UCSD-AML1 (cell line): ENCODE results near the gene NR2C2.
"Not testable (repeated sequence)": the region's sequence is repeated elsewhere in the genome, so short reads cannot be mapped to it uniquely, and the experiment has no call there.

Experiments used
- DNase-seq: peaks from one replicate; lab custom pipeline; 2025; ENCODE audit not compliant: unreplicated experiment; lab: John Stamatoyannopoulos, UW

NR2C2 gene

GRCh38 chr3:14957153-14957552 lies 9.8 kb downstream of the NR2C2 start:
- DNase-seq, result no peak

- DNase-seq, result no peak
Measured at GRCh38 chr3:14957925-14958324, 10.5 kb downstream of the NR2C2 start.

- DNase-seq, result no peak
Measured at GRCh38 chr3:14959359-14959943, 12.1 kb downstream of the NR2C2 start.

GRCh38 chr3:14962762-14963161 lies 15.4 kb downstream of the NR2C2 start:
- DNase-seq, result no peak

- no peak for DNase-seq
Measured at GRCh38 chr3:14967285-14967684, 19.9 kb downstream of the NR2C2 start.

DNA sequence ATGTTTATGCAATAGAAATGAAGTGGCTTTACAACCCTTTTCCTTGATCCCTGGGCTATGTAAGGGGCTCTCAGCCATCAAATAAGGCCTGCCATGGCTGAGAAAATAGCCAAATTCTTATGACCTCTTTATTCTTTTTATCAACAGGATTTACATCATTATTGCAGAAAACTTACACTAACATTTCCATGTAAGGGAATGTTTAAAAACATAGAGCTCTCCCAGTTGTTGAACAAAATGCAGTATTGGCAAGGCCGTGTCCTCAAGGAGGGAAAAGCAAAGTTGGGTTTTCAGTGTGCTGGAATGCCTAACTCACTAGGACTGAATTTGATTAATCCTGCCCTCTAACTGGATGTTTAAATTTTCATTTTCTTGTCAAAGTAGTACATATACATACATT lies 22.3 kb downstream of the NR2C2 start:
- DNase-seq, result no peak

- no peak for DNase-seq
Measured at GRCh38 chr3:14976317-14976716, 28.9 kb downstream of the NR2C2 start.

DNA sequence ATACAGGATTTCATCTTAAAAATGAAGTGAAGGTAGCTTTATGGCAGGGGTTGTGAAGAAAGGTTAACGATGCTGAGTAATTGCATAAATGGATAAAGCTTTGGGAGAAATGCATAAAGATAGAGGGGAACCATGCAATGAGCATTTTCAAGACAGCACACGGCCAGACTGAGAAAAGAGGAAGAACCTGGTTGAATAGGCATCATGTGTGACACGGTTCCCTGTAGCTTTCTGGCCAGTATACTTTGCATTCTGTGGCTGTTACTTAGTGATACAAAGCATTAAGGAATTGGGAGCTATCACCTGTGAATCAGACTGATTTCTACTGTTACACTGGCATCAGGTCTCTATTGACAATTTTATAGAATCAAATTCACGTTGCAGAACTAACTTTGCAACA lies 33.3 kb downstream of the NR2C2 start:
- DNase-seq, result no peak

DNA sequence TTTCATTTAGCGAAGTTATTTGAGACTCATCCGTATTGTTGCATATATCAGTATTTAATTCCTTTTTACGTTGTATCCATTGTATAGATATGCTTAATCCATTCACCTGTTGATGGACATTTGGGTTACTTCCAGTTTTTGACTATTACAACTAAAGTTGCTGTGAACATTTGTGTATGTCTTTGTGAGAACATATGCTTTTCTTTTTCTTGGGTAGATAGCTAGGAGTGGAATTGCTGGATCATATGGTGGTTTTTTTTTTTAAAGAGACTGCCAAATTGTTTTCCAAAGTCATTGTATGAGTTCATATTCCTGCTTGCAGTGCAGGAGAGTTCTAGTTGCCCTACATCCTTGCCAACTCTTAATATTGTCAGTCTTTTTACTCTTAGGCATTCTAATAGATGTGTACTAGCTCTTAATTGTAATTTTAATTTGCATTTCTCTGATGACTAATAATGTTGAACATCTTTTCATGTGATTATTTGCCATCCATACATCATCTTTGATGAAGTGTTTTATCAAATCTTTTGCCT lies 37.3 kb downstream of the NR2C2 start:
- DNase-seq, result no peak

DNA sequence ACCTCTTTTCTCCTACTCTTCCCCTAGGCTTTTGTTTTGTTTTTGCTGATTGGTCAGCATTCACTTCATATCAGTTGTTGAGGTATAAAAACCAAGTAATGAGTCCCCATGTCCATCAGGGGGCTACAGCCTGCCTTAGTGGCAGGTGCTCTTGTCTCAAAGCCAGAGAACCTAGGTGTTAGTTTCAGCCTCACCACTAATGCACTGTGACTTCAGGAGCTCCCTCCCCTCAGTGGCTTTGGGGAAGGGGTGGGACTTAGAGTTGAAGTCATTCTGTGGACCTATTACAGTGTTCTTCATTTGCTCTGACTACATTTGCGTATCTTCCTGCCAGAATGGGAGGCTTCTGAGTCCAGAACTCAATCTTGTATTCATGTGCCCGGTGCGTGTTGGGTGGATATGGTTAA lies 41.6 kb downstream of the NR2C2 start:
- DNase-seq, result no peak

DNA sequence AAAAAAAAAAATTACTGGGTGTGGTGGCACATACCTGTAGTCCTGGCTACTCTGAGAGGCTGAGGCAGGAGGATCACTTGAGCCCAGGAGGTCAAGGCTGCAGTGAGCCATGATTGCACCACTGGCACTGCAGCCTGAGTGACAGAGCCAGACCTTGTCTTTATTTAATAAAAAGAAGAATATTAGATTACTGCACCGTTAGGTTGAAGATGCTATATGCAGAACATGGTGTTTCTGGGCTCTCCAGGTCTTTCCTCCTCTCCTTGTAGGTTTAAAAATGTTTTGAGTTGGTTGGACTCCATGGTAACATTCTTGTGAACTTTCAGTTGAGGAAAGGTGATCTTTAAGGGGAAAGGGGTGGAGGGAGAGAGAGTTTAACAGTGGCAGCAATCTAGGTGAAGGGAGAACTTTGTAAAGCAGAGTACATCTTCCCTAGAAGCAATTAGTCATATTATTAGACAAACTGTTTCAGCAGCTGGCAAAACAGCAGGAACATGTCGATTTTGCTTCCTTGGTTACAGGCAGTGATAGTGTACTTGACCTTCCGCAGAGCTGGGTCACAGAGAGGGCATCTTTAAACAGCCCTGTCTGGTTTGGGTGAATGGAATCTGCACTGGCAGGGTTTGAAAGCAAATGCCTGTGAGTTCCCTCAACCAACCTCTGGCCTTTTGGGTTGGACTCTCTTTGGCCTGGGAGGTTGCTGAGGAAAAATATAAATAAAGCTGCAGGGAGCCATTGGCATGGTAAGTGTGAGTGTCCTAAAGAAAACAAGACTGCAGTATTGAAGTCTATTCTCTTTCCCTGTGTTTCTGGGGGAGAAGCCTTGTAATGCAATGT lies 42.8 kb downstream of the NR2C2 start:
- no peak for DNase-seq

DNA sequence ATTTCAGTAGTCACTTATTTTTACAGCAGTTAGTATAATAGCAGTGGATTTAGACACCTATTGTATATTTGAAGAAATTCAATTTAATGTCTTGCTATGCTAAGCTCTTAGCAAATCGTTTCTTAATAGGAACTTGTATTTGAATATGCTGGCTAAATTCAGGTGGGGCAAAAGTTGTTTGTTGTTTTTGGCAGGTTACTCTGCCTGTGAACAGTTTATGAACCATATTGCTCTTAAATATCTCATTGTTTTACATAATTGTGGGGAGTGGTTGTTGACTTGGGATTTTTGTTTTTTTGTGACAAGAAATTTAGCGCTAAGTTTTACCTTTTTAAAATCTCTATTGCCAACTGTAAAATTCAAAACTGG lies 43.4 kb downstream of the NR2C2 start:
- DNase-seq, result no peak

DNA sequence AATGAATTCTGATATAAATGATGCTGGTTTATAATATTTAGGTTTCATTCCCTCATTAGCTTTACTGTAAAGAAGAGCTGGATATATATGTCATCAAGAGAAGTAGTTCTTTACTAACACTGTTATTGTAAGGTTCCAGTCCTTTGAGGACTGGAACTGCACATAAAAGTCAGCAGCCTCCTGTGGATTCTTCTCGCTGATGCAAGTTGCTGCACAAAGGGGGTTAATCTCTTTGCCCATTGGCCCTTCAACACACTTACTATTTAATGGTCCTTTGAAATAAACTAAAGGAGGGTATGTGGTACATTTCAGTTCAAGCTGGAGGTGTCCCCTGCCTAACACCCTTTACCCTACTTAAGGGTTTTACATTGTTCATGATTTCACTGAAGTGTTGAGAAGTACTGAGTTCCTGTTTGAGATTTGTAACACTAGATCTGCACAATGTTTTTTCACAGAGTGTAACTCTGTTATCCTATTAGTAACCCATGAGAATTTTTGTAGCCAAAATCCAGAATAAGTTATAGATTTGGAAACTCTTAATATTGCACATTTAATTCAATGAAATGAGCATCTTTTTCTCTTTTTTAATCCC lies 43.9 kb downstream of the NR2C2 start:
- no peak for DNase-seq

GRCh38 chr3:14991818-14992612 lies 44.6 kb downstream of the NR2C2 start:
- no peak for DNase-seq

DNA sequence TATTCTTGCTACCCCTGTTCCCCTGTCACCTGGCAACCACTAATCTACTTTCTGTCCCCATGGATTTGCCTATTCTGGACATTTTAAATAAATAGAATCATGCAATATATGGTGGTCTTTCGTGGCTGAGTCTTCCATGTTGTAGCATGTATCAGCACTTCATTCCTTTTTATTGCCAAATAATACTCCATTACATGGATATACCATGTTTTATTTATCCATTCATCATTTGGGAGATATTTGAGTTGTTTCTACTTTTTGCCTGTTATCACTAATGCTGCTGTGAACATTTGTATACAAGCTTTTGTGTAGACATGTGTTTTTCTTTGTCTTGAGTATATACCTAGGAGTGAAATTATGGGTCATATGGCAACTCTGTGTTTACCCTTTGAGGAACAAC lies 50.6 kb downstream of the NR2C2 start:
- no peak for DNase-seq

- DNase-seq, result not testable (repeated sequence)
Measured at GRCh38 chr3:14999182-14999581, 51.8 kb downstream of the NR2C2 start.

DNA sequence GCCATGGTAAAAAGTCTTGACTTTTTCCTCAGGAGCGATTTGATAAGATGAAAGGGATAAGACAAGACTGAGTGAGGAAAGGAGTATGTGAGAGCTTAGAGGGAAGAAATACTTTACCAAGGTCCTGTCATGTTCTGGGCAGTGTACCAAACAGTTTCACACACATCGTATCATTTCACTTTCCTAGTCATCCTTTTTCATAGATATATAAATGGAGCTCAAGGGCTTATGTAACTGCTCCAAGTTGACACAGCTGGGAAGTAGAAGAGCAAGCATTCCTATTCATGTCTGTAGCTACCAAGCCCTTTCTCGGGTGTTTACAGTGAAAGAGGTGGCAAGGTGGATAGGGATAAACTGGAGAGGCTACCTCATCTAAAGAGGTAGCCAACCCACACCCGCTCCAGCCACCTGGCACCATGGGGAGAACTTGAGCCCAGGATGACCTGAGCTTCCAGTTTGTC lies 60.3 kb downstream of the NR2C2 start:
- DNase-seq, result no peak

DNA sequence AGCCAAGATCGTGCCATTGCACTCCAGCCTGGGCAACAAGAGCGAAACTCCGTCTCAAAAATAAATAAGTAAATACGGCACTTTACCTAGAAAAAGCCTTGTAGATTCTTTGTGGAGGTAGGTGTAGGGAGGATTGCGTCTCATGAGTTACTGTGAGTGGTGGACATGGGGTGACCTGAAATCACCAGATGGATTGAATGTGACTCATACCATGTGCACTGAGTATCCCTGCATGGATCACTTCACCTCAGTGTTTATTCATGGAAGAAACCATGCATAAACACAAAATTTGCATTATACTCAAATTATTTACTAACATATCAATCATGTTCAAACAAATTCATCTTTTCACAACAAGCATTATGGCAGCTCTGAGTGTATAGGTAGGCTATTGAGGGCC lies 61.8 kb downstream of the NR2C2 start:
- no peak for DNase-seq

DNA sequence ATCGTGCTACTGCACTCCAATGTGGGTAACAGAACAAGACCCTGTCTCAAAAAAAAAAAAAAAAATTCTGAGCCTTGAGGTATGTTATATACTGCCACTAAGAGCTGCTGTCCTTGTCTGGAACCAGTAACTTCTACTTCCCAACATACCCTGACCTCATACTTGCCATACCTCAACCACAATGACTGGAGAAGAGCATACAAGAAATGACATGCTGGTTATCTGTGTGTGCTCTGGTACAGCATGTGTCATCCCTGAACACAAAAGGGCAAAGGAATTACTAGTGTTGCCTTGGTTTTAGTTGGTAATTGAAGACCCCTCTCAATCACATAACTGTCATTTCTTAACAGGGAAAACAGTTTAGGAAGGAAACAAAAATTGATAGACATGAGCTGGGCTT lies 63.3 kb downstream of the NR2C2 start:
- no peak for DNase-seq

GRCh38 chr3:15011174-15011573 lies 63.8 kb downstream of the NR2C2 start:
- no peak for DNase-seq

- DNase-seq, result no peak
Measured at GRCh38 chr3:15014606-15015328, 67.4 kb downstream of the NR2C2 start.
